SU-DHL-6 (cell line): ENCODE results near the gene AIG1.

Source experiments
- H2AFZ ChIP-seq: fragments of 200-600 bp; sonication (generic); 2 replicates; pipeline ENCODE4 v1.6.1; 2014; ENCODE audit warnings: low read depth, mild to moderate bottlenecking, moderate library complexity, mixed read lengths, antibody characterized with exemption, low read length; ENCODE audit not compliant: severe bottlenecking
- H3F3A ChIP-seq: fragments of 200-600 bp; shearing (Covaris generic); 2 replicates; pipeline ENCODE4 v1.6.0; 2016; ENCODE audit warnings: antibody characterized with exemption, mild to moderate bottlenecking; ENCODE audit not compliant: insufficient read depth
- H3K27ac ChIP-seq: fragments of 200-600 bp; sonication (generic); 2 replicates; pipeline ENCODE4 v1.5.1; 2016; ENCODE audit warnings: low read depth, mild to moderate bottlenecking, low read length, moderate library complexity, mixed read lengths
- H3K27me3 ChIP-seq: fragments of 200-600 bp; sonication (generic), shearing (Covaris generic); 2 replicates; pipeline ENCODE4 v1.6.0; 2014; ENCODE audit warnings: mild to moderate bottlenecking, low read length
- H3K36me3 ChIP-seq: fragments of 200-600 bp; sonication (generic); 2 replicates; pipeline ENCODE4 v1.6.1; 2014; ENCODE audit warnings: mild to moderate bottlenecking, low read length, mixed read lengths
- H3K4me2 ChIP-seq: fragments of 300-600, 200-600 bp; shearing (Covaris generic), sonication (generic); 2 replicates; pipeline ENCODE4 v1.6.0; 2014; ENCODE audit warnings: low read length, low read depth, mild to moderate bottlenecking; ENCODE audit not compliant: poor library complexity, severe bottlenecking
- H3K4me3 ChIP-seq: fragments of 200-600 bp; sonication (generic); 2 replicates; pipeline ENCODE4 v1.5.1; 2014; ENCODE audit warnings: antibody characterized with exemption, low read length, mild to moderate bottlenecking, mixed read lengths; ENCODE audit not compliant: insufficient read depth, poor library complexity, severe bottlenecking
- H3K79me2 ChIP-seq: fragments of 200-600 bp; sonication (generic); 2 replicates; pipeline ENCODE4 v1.6.1; 2014; ENCODE audit warnings: mild to moderate bottlenecking, low read length, moderate library complexity; ENCODE audit not compliant: insufficient read depth
- H3K9ac ChIP-seq: fragments of 200-600 bp; sonication (generic); 2 replicates; pipeline ENCODE4 v1.7.0; 2014; ENCODE audit warnings: mild to moderate bottlenecking, low read length
- H3K9me2 ChIP-seq: fragments of 200-600 bp; sonication (generic); replicated peaks from 2 replicates; pipeline ENCODE4 v1.6.1; 2014; ENCODE audit warnings: low read length; ENCODE audit not compliant: insufficient read depth
- H3K9me3 ChIP-seq: fragments of 200-600 bp; sonication (generic); 2 replicates; pipeline ENCODE4 v1.6.1; 2014; ENCODE audit warnings: low read length, mixed read lengths; ENCODE audit not compliant: insufficient read depth
- H4K20me1 ChIP-seq: fragments of 200-600 bp; sonication (generic); 2 replicates; pipeline ENCODE4 v1.6.1; 2014; ENCODE audit warnings: low read depth, mild to moderate bottlenecking, antibody characterized with exemption, low read length, moderate library complexity, mixed read lengths
- EZH2phosphoT487 ChIP-seq: fragments of 200-600 bp; sonication (generic), shearing (Covaris generic); conservative IDR thresholded peaks from 2 replicates; pipeline ENCODE4 v1.6.1; 2018; ENCODE audit warnings: mild to moderate bottlenecking, antibody characterized with exemption, low read length, moderate library complexity, mixed read lengths
- TF ChIP-seq, protein P1 (sequence below): fragments of 200-600 bp; sonication (generic); IDR thresholded peaks from one replicate; pipeline ENCODE4 v1.5.1; 2017; ENCODE audit warnings: antibody characterized with exemption, mild to moderate bottlenecking, low read length, moderate library complexity; ENCODE audit not compliant: insufficient read depth, poor library complexity, severe bottlenecking

Gene AIG1

DNA sequence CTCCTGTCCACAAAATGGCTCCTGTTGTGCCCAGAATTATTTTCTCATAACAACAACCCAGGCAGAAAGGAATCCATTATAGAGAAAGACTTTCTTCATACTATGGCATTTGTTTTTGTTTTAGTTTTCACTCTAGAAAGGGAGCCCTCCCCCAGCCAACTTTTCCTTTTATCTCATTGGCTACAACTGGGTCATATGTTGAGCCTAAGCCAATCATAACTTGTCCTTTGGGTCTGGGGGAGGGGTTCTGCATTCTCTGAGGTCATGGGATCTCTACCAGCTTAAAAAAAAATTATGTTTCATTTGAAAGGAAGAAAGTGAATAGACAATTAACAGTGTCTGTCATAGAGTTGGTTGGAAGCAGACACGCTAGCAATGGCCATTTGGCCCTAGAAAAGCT is 177.6 kb downstream of the AIG1 start:
- no peaks in the 10 kb centered on the region for H3K27me3 ChIP-seq
- no peak overlapping the region for H2AFZ ChIP-seq
- H3K27ac ChIP-seq = no peak overlapping the region
- H3K9ac ChIP-seq = no peak overlapping the region
- no peak for TF ChIP-seq EZH2phosphoT487
- TF ChIP-seq, protein P1, sequence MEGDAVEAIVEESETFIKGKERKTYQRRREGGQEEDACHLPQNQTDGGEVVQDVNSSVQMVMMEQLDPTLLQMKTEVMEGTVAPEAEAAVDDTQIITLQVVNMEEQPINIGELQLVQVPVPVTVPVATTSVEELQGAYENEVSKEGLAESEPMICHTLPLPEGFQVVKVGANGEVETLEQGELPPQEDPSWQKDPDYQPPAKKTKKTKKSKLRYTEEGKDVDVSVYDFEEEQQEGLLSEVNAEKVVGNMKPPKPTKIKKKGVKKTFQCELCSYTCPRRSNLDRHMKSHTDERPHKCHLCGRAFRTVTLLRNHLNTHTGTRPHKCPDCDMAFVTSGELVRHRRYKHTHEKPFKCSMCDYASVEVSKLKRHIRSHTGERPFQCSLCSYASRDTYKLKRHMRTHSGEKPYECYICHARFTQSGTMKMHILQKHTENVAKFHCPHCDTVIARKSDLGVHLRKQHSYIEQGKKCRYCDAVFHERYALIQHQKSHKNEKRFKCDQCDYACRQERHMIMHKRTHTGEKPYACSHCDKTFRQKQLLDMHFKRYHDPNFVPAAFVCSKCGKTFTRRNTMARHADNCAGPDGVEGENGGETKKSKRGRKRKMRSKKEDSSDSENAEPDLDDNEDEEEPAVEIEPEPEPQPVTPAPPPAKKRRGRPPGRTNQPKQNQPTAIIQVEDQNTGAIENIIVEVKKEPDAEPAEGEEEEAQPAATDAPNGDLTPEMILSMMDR = no peak
- no peaks in the 10 kb centered on the region for H3K9me2 ChIP-seq
- H3K79me2 ChIP-seq = no peaks in the 10 kb centered on the region
- no peak overlapping the region for H3K4me3 ChIP-seq
- H3F3A ChIP-seq = no peaks in the 10 kb centered on the region
- no peak overlapping the region for H3K4me2 ChIP-seq
- no peaks in the 10 kb centered on the region for H3K36me3 ChIP-seq
- H3K9me3 ChIP-seq = no peaks in the 10 kb centered on the region
- no peaks in the 10 kb centered on the region for H4K20me1 ChIP-seq

- Histone ChIP-seq H3K36me3 (no peaks in the 10 kb centered on the region), H3K9ac (no peak overlapping the region)
These were observed 180.4 kb downstream of the AIG1 start for GRCh38 chr6:143241111-143241510.

DNA sequence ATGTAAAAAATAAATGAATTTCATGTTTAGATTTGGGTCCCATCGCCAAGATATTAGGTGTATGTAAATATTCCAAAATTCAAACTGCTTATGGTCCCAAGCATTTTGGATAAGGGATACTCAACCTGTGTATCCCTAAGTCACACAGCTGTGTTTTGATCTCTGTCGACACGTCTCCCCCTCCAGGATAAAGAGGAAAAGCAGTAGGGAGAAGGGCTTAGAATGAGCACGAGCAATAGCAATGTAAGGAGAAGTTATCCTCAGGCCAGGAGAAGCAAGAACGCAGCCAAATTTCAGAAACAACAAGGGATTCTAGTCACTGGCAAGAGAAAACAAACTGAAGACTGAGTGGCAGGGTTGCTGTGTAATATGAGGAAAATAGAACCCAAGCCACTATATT is 181.2 kb downstream of the AIG1 start:
- H3K4me2 ChIP-seq = no peak overlapping the region
- H2AFZ ChIP-seq = no peak overlapping the region
- H3K79me2 ChIP-seq = no peaks in the 10 kb centered on the region
- H3K27me3 ChIP-seq = no peaks in the 10 kb centered on the region
- no peak overlapping the region for H3K9ac ChIP-seq
- H4K20me1 ChIP-seq = no peaks in the 10 kb centered on the region
- H3K4me3 ChIP-seq = no peak overlapping the region
- H3K27ac ChIP-seq = no peak overlapping the region
- no peaks in the 10 kb centered on the region for H3K9me3 ChIP-seq
- no peaks in the 10 kb centered on the region for H3F3A ChIP-seq
- TF ChIP-seq, protein P1 = no peak
- TF ChIP-seq EZH2phosphoT487 = no peak
- H3K9me2 ChIP-seq = no peaks in the 10 kb centered on the region
- no peaks in the 10 kb centered on the region for H3K36me3 ChIP-seq

More at GRCh38 chr6:143241111-143241510, 180.4 kb downstream of the AIG1 start:
- Histone ChIP-seq H3K9me3 (no peaks in the 10 kb centered on the region), H4K20me1 (no peaks in the 10 kb centered on the region), H3K27me3 (no peaks in the 10 kb centered on the region), H3K4me3 (no peak overlapping the region), H3F3A (no peaks in the 10 kb centered on the region), H3K4me2 (no peak overlapping the region), H2AFZ (no peak overlapping the region), H3K79me2 (no peaks in the 10 kb centered on the region), H3K9me2 (no peaks in the 10 kb centered on the region), H3K27ac (no peak overlapping the region)
- TF ChIP-seq, protein P1 = no peak
- no peak for TF ChIP-seq EZH2phosphoT487
